HFFc6 (cell line): ENCODE measurements around the gene PELO. TPM values are rescaled to one million over a fixed set of nuclear protein-coding genes. Genes with fewer than 3 reads are reported as not detected.
A peak's percentile ranks its signal among the peaks of the same experiment; 100 is the strongest.
"Not testable (repeated sequence)": the region's sequence is repeated elsewhere in the genome, so short reads cannot be mapped to it uniquely, and the experiment has no call there.

ENCODE experiments used
- DNase-seq: peaks from one replicate; pipeline ENCODE4 v3.0.0-alpha.2; 2018
- H3K27ac Mint-ChIP-seq: 2 replicates; pipeline ENCODE4 v1.8.0; 2020; ENCODE audit warnings: mild to moderate bottlenecking, mixed read lengths
- H3K27me3 Mint-ChIP-seq: 2 replicates; pipeline ENCODE4 v1.8.0; 2021; ENCODE audit warnings: mild to moderate bottlenecking, moderate library complexity, mixed read lengths; ENCODE audit not compliant: insufficient read depth
- H3K36me3 Mint-ChIP-seq: 2 replicates; pipeline ENCODE4 v1.8.0; 2021; ENCODE audit warnings: low read depth, mixed read lengths
- H3K4me1 Mint-ChIP-seq: 2 replicates; pipeline ENCODE4 v1.8.0; 2020; ENCODE audit warnings: low read depth, mixed read lengths
- H3K4me3 Mint-ChIP-seq: 2 replicates; pipeline ENCODE4 v1.8.0; 2020; ENCODE audit warnings: mild to moderate bottlenecking, moderate library complexity, mixed read lengths
- H3K9me3 Mint-ChIP-seq: 2 replicates; pipeline ENCODE4 v1.8.0; 2020; ENCODE audit warnings: mild to moderate bottlenecking, mixed read lengths
- total RNA-seq, 6 experiments: library from RNA; stranded (reverse); fragmentation: NEBNext Ultra II Directional; extraction: Animal tissue kit (Norgen Biotek cat#: 25700); gene quantifications; 2 replicates in 1 of 6; 3 replicates in 5 of 6; pipeline ENCODE4 v1.2.3, GENCODE V29; 2021
- TF ChIP-seq, protein P1 (sequence below): fragments of 200-600 bp; sonication (generic); IDR thresholded peaks from 2 replicates; pipeline ENCODE4 v1.5.0; 2021; ENCODE audit warnings: antibody characterized with exemption, mild to moderate bottlenecking

Gene PELO
- total RNA-seq, 6 experiments from 2014 or later = 52.6 to 77.2 (median 72.8) TPM

DNA sequence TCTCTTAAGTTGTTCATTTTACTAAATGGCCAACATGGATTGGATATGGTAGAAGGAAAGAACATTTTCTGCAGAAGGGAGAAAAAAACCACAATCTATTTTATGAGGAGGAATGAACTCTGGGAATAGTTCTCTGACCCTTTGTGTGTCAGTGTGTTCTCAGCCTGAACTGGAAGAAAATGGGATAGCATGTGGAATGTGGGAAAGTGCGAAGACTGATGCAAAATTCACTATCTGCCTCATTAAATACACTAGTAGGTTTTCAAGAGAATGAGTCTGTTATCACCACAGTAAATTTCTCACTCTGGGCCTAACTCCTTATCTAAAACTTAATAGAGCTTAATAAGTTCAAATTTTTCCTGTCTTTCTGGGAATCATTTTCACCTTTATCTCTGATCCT lies 22.7 kb downstream of the PELO start:
- Mint-ChIP-seq H3K4me1 (peaks cover 100% of the 10 kb centered on the region), H3K27me3 (no peaks in the 10 kb centered on the region; the same call in 1 of the 2 replicates), H3K9me3 (no peaks in the 10 kb centered on the region), H3K4me3 (peak overlapping the region; percentile 79), H3K27ac (peak overlapping the region; percentile 96), H3K36me3 (peaks cover 13% of the 10 kb centered on the region)
- TF ChIP-seq, protein P1, sequence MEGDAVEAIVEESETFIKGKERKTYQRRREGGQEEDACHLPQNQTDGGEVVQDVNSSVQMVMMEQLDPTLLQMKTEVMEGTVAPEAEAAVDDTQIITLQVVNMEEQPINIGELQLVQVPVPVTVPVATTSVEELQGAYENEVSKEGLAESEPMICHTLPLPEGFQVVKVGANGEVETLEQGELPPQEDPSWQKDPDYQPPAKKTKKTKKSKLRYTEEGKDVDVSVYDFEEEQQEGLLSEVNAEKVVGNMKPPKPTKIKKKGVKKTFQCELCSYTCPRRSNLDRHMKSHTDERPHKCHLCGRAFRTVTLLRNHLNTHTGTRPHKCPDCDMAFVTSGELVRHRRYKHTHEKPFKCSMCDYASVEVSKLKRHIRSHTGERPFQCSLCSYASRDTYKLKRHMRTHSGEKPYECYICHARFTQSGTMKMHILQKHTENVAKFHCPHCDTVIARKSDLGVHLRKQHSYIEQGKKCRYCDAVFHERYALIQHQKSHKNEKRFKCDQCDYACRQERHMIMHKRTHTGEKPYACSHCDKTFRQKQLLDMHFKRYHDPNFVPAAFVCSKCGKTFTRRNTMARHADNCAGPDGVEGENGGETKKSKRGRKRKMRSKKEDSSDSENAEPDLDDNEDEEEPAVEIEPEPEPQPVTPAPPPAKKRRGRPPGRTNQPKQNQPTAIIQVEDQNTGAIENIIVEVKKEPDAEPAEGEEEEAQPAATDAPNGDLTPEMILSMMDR = no peak
- no peak for DNase-seq

DNA sequence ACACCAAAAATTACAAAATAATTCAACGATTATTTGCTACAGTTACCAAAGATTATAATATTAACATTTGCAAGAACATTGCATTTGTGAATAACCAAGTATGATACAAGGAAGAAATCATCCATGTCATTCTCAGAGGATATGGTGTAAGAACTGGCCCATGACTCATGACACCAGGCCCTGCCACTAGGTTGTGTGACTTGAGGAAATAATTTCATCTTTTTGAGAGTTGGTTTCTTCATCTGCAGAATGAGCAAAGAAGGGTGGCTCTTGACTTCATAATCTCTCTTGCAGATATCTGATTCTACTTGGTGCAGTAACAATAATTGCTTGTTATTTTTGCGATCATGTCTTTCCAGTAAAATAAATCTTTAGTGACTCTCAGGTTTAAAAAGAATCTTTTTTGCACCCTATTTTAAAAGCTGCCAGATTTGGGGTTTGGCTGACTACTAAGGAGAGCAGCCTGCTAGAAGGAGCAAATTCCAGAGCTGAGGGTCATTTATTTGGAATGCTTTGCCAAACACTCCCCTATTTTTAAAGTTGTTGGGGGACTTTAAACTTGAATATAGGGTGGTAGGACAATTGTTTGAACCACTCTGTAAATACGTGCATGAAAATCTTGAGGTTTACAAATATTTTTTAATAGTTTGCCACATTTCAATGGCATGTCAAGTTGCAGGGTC lies 23.5 kb downstream of the PELO start:
- Mint-ChIP-seq H3K9me3 (no peaks in the 10 kb centered on the region), H3K4me3 (peak overlapping the region; percentile 79), H3K27me3 (no peaks in the 10 kb centered on the region; the same call in 1 of the 2 replicates), H3K27ac (peak overlapping the region; percentile 96), H3K36me3 (peaks cover 6% of the 10 kb centered on the region; the same call in 1 of the 2 replicates), H3K4me1 (peaks cover 93% of the 10 kb centered on the region)
- DNase-seq = peak; percentile 75
- TF ChIP-seq, protein P1 = no peak

DNA sequence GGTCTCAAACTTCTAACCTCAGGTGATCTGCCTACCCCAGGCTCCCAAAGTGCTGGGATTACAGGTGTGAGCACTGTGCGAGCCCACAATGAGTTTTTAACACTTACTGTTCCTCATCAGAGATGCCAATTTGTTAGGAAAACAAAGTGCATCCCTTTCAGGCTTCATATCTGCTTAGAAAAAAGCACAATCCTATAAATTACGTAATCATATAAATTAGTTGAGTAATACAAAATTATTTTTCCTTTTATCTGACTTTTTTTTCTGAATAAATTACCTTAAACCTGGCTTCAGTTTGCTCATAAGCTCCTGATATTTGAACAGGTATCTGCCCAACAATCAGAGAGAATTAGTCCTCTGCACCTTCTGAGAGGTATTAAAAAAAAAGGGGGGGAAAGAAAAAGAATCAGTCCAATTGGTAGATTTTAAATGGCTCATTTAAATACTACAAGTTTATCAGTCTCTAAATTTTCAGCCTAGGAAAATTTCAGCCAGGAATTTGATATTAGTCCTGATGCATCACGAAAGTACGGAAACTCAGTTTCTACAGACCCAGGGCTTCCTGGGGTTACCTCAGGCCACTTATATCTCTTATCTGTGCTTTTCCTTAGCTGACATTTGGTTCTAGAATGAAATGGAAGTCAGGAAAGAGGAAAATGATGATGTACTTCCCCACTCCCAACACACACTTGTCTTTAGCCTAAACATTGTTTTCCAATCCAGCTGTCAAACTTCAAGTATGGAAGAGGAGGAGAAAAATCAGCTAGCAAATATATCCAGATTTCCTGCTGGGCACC lies 26.8 kb downstream of the PELO start:
- peaks cover 67% of the 10 kb centered on the region for H3K4me1 Mint-ChIP-seq
- TF ChIP-seq, protein P1 = no peak

DNA sequence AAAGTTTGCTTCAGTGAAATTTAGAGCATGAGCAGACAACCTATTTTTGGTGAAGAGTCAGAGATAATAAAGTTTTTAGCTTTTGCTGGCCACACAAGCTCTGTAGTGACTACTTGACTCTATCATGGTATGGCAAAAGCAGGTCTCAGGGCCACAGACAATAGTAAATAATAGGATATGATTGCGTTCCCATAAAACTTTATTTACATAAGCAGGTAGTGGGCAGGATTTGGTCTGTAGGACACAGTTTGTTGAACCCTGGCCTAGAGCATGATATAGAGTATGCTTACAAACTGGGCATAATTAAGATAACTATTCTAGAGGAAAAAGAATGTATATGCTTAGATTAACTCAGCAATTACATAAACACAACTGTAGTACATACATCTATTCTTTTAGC lies 30.1 kb downstream of the PELO start:
- DNase-seq = no peak
- Mint-ChIP-seq H3K36me3 (peaks cover 6% of the 10 kb centered on the region; the same call in 1 of the 2 replicates), H3K4me3 (no peak overlapping the region), H3K27ac (no peak overlapping the region), H3K9me3 (no peaks in the 10 kb centered on the region), H3K4me1 (peaks cover 34% of the 10 kb centered on the region), H3K27me3 (no peaks in the 10 kb centered on the region; the same call in 1 of the 2 replicates)
- TF ChIP-seq, protein P1 = no peak

More for the DNA sequence above, 26.8 kb downstream of the PELO start:
- no peak for DNase-seq
- H3K27ac Mint-ChIP-seq = no peak overlapping the region
- H3K36me3 Mint-ChIP-seq = peaks cover 6% of the 10 kb centered on the region; the same call in 1 of the 2 replicates
- H3K4me3 Mint-ChIP-seq = no peak overlapping the region
- H3K9me3 Mint-ChIP-seq = no peaks in the 10 kb centered on the region
- no peaks in the 10 kb centered on the region; the same call in 1 of the 2 replicates for H3K27me3 Mint-ChIP-seq

DNA sequence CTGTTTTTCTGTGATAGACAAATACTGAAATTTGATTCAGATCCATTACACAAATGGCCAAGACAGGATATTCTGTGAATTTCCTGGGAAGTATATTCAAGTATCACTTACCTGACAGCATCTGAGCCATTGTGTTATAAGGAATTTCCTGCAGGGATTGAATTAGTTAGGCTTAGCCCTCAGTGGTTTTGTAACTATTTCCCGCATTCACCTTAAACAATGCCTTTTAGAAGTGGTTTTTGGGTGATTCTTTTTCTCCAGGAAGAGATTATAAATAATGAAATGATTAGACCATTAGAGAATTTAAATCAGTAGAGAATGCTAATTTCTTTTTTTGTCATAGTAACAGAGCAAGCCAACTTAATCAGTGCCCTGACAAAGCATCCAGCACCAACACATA lies 30.6 kb downstream of the PELO start:
- TF ChIP-seq, protein P1 = no peak
- Mint-ChIP-seq H3K4me1 (peaks cover 29% of the 10 kb centered on the region), H3K27me3 (no peaks in the 10 kb centered on the region; the same call in 1 of the 2 replicates), H3K27ac (no peak overlapping the region), H3K4me3 (no peak overlapping the region), H3K36me3 (peaks cover 8% of the 10 kb centered on the region; the same call in 1 of the 2 replicates), H3K9me3 (no peaks in the 10 kb centered on the region)
- no peak for DNase-seq

DNA sequence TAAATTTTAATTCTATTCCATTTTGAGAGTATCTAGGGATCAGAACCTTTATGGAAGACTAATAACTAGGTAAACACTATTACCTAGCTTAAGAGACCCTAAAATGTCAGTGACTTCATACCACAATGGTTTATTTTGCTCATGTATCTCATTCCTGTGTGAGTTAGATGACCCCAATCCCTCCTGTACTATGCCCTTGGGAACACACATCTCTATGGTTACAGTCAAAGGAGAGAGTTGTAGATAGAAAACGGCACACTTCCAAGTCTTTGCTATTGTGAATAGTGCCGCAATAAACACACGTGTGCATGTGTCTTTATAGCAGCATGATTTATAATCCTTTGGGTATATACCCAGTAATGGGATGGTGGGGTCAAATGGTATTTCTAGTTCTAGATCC lies 31.1 kb downstream of the PELO start:
- not testable (repeated sequence) for H3K27me3 Mint-ChIP-seq, H3K36me3 Mint-ChIP-seq, H3K4me3 Mint-ChIP-seq, H3K27ac Mint-ChIP-seq, H3K9me3 Mint-ChIP-seq, DNase-seq
- peaks cover 24% of the 10 kb centered on the region for H3K4me1 Mint-ChIP-seq
